NCI-H526 (cell line): Measurements from ENCODE around the gene C2CD4B.

Source experiments
- DNase-seq, 2 experiments: peaks; one replicate each; lab custom pipeline; 2025; lab: John Stamatoyannopoulos, UW

C2CD4B gene

DNA sequence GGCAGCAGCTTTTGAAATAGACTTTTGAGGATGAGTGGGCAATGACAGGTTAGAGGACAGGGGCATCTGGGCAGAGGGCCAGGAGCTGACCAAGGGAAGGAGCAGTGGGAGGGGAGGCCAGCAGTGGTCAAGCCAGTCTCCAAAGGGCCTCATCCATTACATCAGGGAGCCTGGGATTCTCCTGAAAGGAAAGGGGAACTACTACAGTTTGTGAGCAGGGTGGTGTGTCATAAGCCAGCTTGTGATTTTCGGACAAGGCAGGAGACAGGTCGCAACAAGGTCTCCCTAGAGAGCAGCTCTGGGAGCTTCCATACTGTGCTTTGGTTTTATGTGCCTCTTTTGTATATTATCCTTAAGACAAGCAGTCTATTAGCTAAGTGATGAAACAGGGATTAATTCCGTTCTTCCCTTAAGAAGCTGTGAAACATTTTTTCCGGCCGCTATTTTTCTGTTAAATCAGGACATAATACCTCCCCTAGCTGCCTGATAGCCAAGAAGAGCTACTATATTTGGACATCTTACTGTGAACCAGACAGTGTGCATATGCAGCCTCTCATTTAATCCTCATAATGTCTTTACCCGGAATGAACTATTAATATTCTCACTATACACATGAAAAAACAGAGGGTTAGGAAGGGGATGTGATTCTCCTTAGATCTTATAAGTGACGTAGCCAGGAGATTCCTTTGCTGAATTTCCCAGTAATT lies 46.4 kb downstream of the C2CD4B start:
- DNase-seq, result no peak

DNA sequence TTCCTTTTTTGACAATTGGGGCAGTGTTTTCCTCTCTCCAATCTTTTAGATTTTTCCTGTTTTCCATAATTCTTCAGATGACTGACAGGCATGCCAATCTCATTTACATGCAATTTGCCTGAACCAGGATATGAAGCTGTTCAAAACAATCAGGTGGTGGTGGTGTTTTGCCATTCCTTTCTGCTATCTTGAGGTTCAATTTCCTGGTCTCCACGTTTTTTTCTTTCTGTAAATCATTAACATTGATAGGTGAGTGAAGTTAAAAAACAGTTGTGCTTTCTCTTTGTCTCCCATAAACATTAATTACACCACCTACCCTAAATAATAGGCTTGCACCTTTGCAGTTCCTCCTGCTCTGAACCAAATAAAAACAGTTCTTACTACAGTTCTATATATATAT lies 49.2 kb downstream of the C2CD4B start:
- peak in 1 of 2 experiments; percentile 47 for DNase-seq
